WERI-Rb-1 (cell line): ENCODE results near the gene MYORG.
A peak's percentile ranks its signal among the peaks of the same experiment; 100 is the strongest.

ENCODE experiments used
- DNase-seq: peaks from one replicate; pipeline ENCODE4 v3.0.0-alpha.2; 2020
- H3K27ac ChIP-seq: fragments of 250-450 bp; sonication (Bioruptor Pico); 2 replicates; pipeline ENCODE4 v1.5.1; 2020; ENCODE audit warnings: mild to moderate bottlenecking, moderate library complexity
- H3K27me3 ChIP-seq: fragments of 250-450 bp; sonication (Bioruptor Pico); 2 replicates; pipeline ENCODE4 v1.5.1; 2021; ENCODE audit warnings: mild to moderate bottlenecking, low read depth, moderate library complexity; ENCODE audit not compliant: insufficient read depth, severe bottlenecking
- H3K36me3 ChIP-seq: fragments of 250-450 bp; sonication (Bioruptor Pico); 2 replicates; pipeline ENCODE4 v1.5.1; 2020; ENCODE audit warnings: mild to moderate bottlenecking, moderate library complexity
- H3K4me3 ChIP-seq: 2 replicates; pipeline ENCODE4 v1.5.1; 2011; ENCODE audit warnings: low read depth, mild to moderate bottlenecking, control low read depth, low read length
- H3K9me3 ChIP-seq: fragments of 250-450 bp; sonication (Bioruptor Pico); 2 replicates; pipeline ENCODE4 v1.5.1; 2021; ENCODE audit warnings: mild to moderate bottlenecking, moderate library complexity; ENCODE audit not compliant: severe bottlenecking
- CTCF ChIP-seq: IDR thresholded peaks from 2 replicates; pipeline ENCODE4 v1.5.1; 2011; ENCODE audit warnings: low read depth, mild to moderate bottlenecking, control low read depth, inconsistent platforms, low read length

The MYORG gene

GRCh38 chr9:34379334-34380033 is 2.8 kb upstream of the MYORG start:
- Histone ChIP-seq H3K27me3 (no peaks in the 10 kb centered on the region), H3K36me3 (no peaks in the 10 kb centered on the region), H3K9me3 (no peaks in the 10 kb centered on the region), H3K4me3 (peak overlapping the region; percentile 25), H3K27ac (no peak overlapping the region)
- peak; percentile 90 for DNase-seq
- peak; percentile 98 for TF ChIP-seq CTCF

- no peaks in the 10 kb centered on the region for H3K9me3 ChIP-seq
- H3K36me3 ChIP-seq, result no peaks in the 10 kb centered on the region
- no peaks in the 10 kb centered on the region for H3K27me3 ChIP-seq
- H3K4me3 ChIP-seq, result no peak overlapping the region
- TF ChIP-seq CTCF, result no peak
- no peak for DNase-seq
- no peak overlapping the region for H3K27ac ChIP-seq
These were observed 1.8 kb upstream of the MYORG start for GRCh38 chr9:34378376-34379060.

GRCh38 chr9:34377404-34377746 is 677 bp upstream of the MYORG start:
- TF ChIP-seq CTCF, result no peak
- H3K27ac ChIP-seq, result no peak overlapping the region
- H3K27me3 ChIP-seq, result no peaks in the 10 kb centered on the region
- H3K4me3 ChIP-seq, result peak overlapping the region; percentile 80
- no peaks in the 10 kb centered on the region for H3K9me3 ChIP-seq
- peak; percentile 42 for DNase-seq
- no peaks in the 10 kb centered on the region for H3K36me3 ChIP-seq

- TF ChIP-seq CTCF, result peak; percentile 63
These were observed 650 bp downstream of the MYORG start for GRCh38 chr9:34375901-34376595.

GRCh38 chr9:34374905-34375552 is 1.7 kb downstream of the MYORG start:
- Histone ChIP-seq H3K36me3 (peaks cover 16% of the 10 kb centered on the region), H3K4me3 (no peak overlapping the region), H3K27me3 (no peaks in the 10 kb centered on the region), H3K27ac (no peak overlapping the region), H3K9me3 (peaks cover 6% of the 10 kb centered on the region)
- no peak for DNase-seq
- no peak for TF ChIP-seq CTCF

More at GRCh38 chr9:34375901-34376595, 650 bp downstream of the MYORG start:
- H3K4me3 ChIP-seq, result peak overlapping the region; percentile 80
- H3K27ac ChIP-seq, result peak overlapping the region; percentile 75
- H3K36me3 ChIP-seq, result peaks cover 11% of the 10 kb centered on the region
- no peaks in the 10 kb centered on the region for H3K27me3 ChIP-seq
- DNase-seq, result peak; percentile 80
- H3K9me3 ChIP-seq, result peaks cover 6% of the 10 kb centered on the region
